GM11168 (cell line): Measurements from ENCODE around the gene ZBTB8OS.

Experiments used
- in situ Hi-C: fragments of 300-500 bp; cut with MboI; formaldehyde crosslinking; loops from one replicate; pipeline ENCODE4 v1.12.0; 2022; ENCODE audit warnings: low sequenced_read_pairs; ENCODE audit not compliant: unreplicated experiment

Gene ZBTB8OS

GRCh38 chr1:32613472-32613871 lies 36.9 kb downstream of the ZBTB8OS start:
- in situ Hi-C loops, result no loop called here

DNA sequence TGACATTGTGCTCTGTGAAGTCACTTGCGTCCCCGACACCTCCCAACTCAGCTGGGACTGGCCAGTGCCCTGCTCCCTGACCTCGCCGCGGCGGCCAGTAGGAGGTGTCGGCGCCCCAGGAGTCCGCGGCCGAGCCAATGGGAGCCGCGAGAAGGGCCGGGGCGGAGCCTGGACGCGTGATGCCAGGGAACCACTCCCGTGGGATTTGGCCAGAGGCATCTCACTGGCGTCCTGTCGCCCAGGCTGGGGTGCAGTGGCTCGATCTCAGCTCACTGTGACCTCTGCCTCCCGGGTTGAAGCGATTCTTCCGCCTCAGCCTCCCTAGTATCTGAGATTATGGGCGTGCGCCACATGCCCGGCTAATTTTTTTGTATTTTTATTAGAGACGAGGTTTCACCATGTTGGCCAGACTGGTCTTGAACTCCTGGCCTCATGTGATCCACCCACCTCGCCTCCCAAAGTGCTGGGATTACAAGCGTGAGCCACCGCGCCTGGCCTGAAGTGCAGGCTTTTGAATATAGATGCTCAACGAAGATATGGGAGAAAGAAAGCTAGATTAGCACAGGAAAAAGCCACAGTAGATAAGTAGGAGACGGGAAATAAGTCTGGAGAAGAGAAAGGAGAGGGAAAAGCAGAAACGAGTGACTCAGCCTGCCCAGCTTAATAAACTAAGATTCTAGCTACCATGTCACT lies 38.0 kb downstream of the ZBTB8OS start:
- in situ Hi-C loops, result no loop called here

- in situ Hi-C loops, result no loop called here
Measured at GRCh38 chr1:32611859-32612188, 38.5 kb downstream of the ZBTB8OS start.

- in situ Hi-C loops, result no loop called here
Measured at GRCh38 chr1:32609180-32609579, 41.2 kb downstream of the ZBTB8OS start.

DNA sequence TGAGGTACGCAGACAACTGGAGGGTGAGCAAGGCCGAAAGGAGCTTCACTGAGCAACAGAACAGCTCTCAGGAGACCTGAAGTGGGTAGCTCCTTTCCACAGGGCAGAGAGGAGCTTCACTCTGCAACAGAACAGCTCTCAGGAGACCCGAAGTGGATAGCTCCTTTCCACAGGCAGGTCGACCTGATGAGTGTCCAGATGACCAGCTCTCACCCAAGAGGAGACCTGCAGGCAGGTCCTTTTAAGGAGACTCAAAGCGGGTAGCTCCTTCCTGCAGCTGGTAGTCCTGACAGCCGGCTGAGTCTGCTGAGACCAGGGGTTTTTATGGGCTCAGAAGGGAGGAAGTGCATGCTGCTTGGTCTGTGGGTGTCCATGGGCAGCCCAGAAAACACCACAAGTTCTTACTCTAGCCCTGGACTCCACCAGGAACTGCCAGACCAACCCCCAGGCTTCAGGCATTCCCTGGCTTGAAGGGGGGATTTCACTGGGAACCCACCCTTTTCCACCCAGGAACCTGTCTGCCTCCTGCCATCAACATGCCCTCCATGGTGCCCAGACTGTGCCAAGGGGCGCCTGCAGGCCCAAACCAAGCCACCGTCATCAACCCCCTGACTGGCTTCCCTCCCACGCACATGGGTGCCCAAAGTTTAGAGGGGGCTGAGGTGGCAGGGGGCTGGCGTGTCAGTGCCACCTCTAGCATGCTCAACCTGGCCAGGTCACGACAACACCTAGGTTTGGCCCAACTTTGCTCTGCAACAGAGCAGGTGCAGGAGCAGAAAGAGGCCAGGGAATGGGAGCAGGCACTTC lies 43.6 kb downstream of the ZBTB8OS start:
- in situ Hi-C loops, result no loop called here

DNA sequence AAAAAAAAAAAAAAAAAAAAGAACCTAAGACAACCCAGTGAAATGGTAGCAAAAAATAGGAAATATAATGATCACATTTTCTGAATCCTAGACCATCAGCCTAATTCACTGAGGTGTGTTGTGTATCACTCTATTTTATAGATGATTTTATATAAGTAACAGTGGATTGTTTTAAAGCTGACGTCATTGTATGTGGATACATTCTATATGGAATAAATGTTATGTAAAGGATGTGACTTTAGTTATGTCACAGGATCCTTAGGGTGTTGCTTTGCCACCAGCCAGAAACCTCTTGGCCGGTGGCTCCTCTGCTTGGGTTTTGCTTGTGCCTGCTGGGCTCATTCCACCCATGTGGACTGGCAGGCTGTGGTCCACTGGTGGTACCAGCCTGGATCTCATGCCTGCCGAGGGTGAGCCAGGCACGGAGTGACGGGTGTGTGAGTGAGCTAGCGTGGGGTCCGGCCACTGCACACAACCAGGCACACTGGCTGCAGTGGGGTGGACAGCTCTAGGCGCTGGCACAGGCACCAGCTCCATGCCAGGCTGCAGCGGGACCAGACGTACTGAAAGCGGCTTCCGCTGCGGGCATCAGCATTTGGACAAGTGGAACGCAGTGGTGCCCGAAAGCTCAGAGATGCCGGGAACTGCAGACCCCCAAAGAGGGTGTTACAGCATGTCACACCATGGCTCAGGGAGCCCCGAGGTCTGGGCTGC lies 44.5 kb downstream of the ZBTB8OS start:
- in situ Hi-C loops, result no loop called here

GRCh38 chr1:32600034-32600433 lies 50.3 kb downstream of the ZBTB8OS start:
- in situ Hi-C loops, result no loop called here

DNA sequence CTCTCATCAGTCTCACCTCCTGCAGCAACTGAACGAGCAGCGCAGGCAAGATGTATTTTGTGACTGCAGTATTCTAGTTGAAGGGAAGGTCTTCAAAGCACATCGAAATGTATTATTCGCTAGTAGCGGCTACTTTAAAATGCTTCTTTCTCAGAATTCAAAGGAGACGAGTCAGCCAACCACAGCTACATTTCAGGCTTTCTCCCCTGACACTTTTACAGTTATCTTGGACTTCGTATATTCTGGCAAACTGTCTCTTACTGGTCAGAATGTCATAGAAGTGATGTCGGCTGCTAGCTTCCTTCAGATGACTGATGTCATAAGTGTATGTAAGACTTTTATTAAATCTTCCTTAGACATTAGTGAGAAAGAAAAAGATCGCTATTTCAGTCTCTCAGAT lies 57.4 kb downstream of the ZBTB8OS start:
- in situ Hi-C loops, result no loop called here

GRCh38 chr1:32580348-32581017 lies 69.9 kb downstream of the ZBTB8OS start:
- in situ Hi-C loops, result no loop called here
